K562 (cell line): ENCODE results near the gene PDE6C. TPM values are rescaled to one million over a fixed set of nuclear protein-coding genes. Genes with fewer than 3 reads are reported as not detected.

Experiments used
- ATAC-seq: fragments of 200-7000 bp; cut with Tn5 transposase; 3 replicates; pipeline ENCODE4 v1.9.1; 2020; ENCODE audit warnings: moderate library complexity
- BruUV-seq: library from RNA; stranded (reverse); fragments of 400-500 nt; replicated peaks from 2 replicates; lab custom pipeline; 2021; lab: Mats Ljungman, UMichigan
- CTCF ChIA-PET: fragments of 300-600 bp; formaldehyde crosslinking; extraction: SDS; loops from one replicate; lab custom pipeline; 2021; ENCODE audit warnings: low intra/inter-chr PET ratio; lab: Yijun Ruan, JAX
- POLR2A ChIA-PET: fragments of 300-600, 350-650 bp; sonication (Branson Sonifier 250); formaldehyde crosslinking; extraction: SDS; loops from one replicate; lab custom pipeline; 2021; ENCODE audit warnings: antibody characterized with exemption, inconsistent platforms; lab: Yijun Ruan, JAX
- DNase-seq, 4 experiments: peaks; one replicate each; pipeline versions ENCODE4 v3.0.0 to v3.0.0-alpha.2; 2011 to 2018; ENCODE audit warnings: low spot score in 3 of 4, mixed read lengths in 3 of 4; ENCODE audit errors: extremely low read depth in 1 of 4
- FAIRE-seq: peaks from 2 replicates; lab custom pipeline; 2011; peaks lifted over from hg19 to GRCh38; lab: Jason Lieb, UNC
- H2AFZ ChIP-seq: 2 replicates; pipeline ENCODE4 v1.6.0; 2011; ENCODE audit warnings: low read depth, low read length, control low read depth, inconsistent platforms
- H3K27ac ChIP-seq: fragments of 200-600 bp; 3 replicates; pipeline ENCODE4 v1.8.0; 2011; ENCODE audit warnings: low read depth, mild to moderate bottlenecking, control low read depth, inconsistent platforms, low read length, moderate library complexity, mixed read lengths; ENCODE audit errors: extremely low read depth
- H3K27me3 ChIP-seq, 2 experiments: fragments of 300-600 bp in 1 of 2; 2 replicates in 1 of 2; 3 replicates in 1 of 2; pipeline versions ENCODE4 v1.6.0 to v1.8.0; 2011; ENCODE audit warnings: inconsistent platforms in 2 of 2, low read length in 2 of 2, mild to moderate bottlenecking in 1 of 2, mixed read lengths in 1 of 2, moderate library complexity in 1 of 2; ENCODE audit not compliant: control insufficient read depth in 2 of 2, insufficient read depth in 2 of 2
- H3K36me3 ChIP-seq: fragments of 300-600 bp; 3 replicates; pipeline ENCODE4 v1.8.0; 2011; ENCODE audit warnings: mild to moderate bottlenecking, low read length, inconsistent platforms; ENCODE audit not compliant: control insufficient read depth, insufficient read depth
- H3K4me1 ChIP-seq, 2 experiments: fragments of 200-600 bp in 1 of 2; replicated peaks in 1 of 2; 2 replicates in 1 of 2; 3 replicates in 1 of 2; pipeline versions ENCODE4 v1.5.1 to v1.8.0; 2011; ENCODE audit warnings: inconsistent platforms in 2 of 2, low read length in 2 of 2, mild to moderate bottlenecking in 1 of 2, mixed read lengths in 1 of 2, moderate library complexity in 1 of 2; ENCODE audit not compliant: control insufficient read depth in 2 of 2, insufficient read depth in 2 of 2
- H3K4me2 ChIP-seq: 2 replicates; pipeline ENCODE4 v1.6.1; 2011; ENCODE audit warnings: low read length, control low read depth, inconsistent platforms, mixed read lengths; ENCODE audit not compliant: insufficient read depth
- H3K4me3 ChIP-seq: fragments of 200-600 bp; sonication (generic), shearing (Covaris generic); 2 replicates; pipeline ENCODE4 v1.5.1; 2016; ENCODE audit warnings: control low read depth, inconsistent platforms
- H3K79me2 ChIP-seq: fragments of 200-600 bp; 3 replicates; pipeline ENCODE4 v1.8.0; 2011; ENCODE audit warnings: low read length, inconsistent platforms; ENCODE audit not compliant: control insufficient read depth, insufficient read depth
- H3K9ac ChIP-seq, 2 experiments: 2 replicates each; pipeline versions ENCODE4 v1.6.0 to v1.6.1; 2011; ENCODE audit warnings: low read depth in 2 of 2, low read length in 2 of 2, control low read depth in 1 of 2, inconsistent platforms in 1 of 2, mild to moderate bottlenecking in 1 of 2, mixed read lengths in 1 of 2; ENCODE audit not compliant: insufficient read depth in 1 of 2
- H3K9me1 ChIP-seq: one replicate; pipeline ENCODE4 v1.6.0; 2011; ENCODE audit warnings: inconsistent platforms, mild to moderate bottlenecking, low read length, moderate library complexity; ENCODE audit not compliant: control insufficient read depth, insufficient read depth
- H3K9me3 ChIP-seq: replicated peaks from 2 replicates; pipeline ENCODE4 v1.5.1; 2011; ENCODE audit warnings: low read depth, low read length, inconsistent platforms; ENCODE audit not compliant: control insufficient read depth, insufficient read depth
- H4K20me1 ChIP-seq: replicated peaks from 2 replicates; pipeline ENCODE4 v1.6.1; 2011; ENCODE audit warnings: low read length, inconsistent platforms, mixed read lengths; ENCODE audit not compliant: control insufficient read depth, insufficient read depth
- HDAC8 ChIP-seq: fragments of 450-650 bp; IDR thresholded peaks from 2 replicates; pipeline ENCODE4 v1.6.1; 2016; ENCODE audit warnings: mild to moderate bottlenecking, missing genetic modification characterization, moderate library complexity, missing compliant biosample characterization
- POLR2G ChIP-seq: fragments of 200-400 bp; formaldehyde crosslinking; IDR thresholded peaks from 2 replicates; pipeline ENCODE4 v1.6.1; 2017; ENCODE audit warnings: low read depth, mild to moderate bottlenecking, antibody characterized with exemption, low read length, moderate library complexity
- RBM25 ChIP-seq: fragments of 200-400 bp; formaldehyde crosslinking; IDR thresholded peaks from 2 replicates; pipeline ENCODE4 v1.6.1; 2018; ENCODE audit warnings: low read length, low read depth, moderate library complexity; ENCODE audit not compliant: severe bottlenecking
- ZNF184 ChIP-seq: sonication (generic); formaldehyde crosslinking; IDR thresholded peaks from 2 replicates; pipeline ENCODE4 v1.5.0; 2020; ENCODE audit warnings: missing genetic modification reagents
- ZNF239 ChIP-seq: fragments of 250-450 bp; sonication (Bioruptor Pico); IDR thresholded peaks from 2 replicates; pipeline ENCODE4 v1.4.0; 2020; ENCODE audit warnings: mild to moderate bottlenecking
- ZNF316 ChIP-seq: fragments of 450-650 bp; IDR thresholded peaks from 2 replicates; pipeline ENCODE4 v1.6.1; 2016
- ZNF431 ChIP-seq: sonication (generic); formaldehyde crosslinking; IDR thresholded peaks from 2 replicates; pipeline ENCODE4 v1.8.0; 2022; ENCODE audit warnings: mild to moderate bottlenecking, missing genetic modification reagents
- WGBS: fragments of 100-300 bp; shearing (Covaris generic); methylation state at CpG from one replicate; pipeline ENCODE4 v1.1.6; 2016; ENCODE audit warnings: low coverage, mixed read lengths; ENCODE audit not compliant: insufficient coverage; ENCODE audit errors: missing lambda C conversion rate; 5-methylcytosine and 5-hydroxymethylcytosine counted together
- in situ Hi-C: fragments of 300-500 bp; cut with MboI; formaldehyde crosslinking; loops from 4 replicates; pipeline ENCODE4 v1.15.0; 2018; ENCODE audit warnings: inconsistent platforms, mixed read lengths
- intact Hi-C: fragments of 100-400 bp; cut with micrococcal nuclease; formaldehyde crosslinking; loops from 2 replicates; pipeline ENCODE4 v1.14.2; 2022
- polyA plus RNA-seq, 8 experiments: library from polyadenylated mRNA; depleted of rRNA in 4 of 8; stranded (reverse) in 5 of 8; unstranded in 3 of 8; fragments of >200 nt; fragmentation: Nextera tagmentation in 2 of 8; fragmentation: Illumina TruSeq in 1 of 8; extraction: Ambion mirVana in 2 of 8; extraction: Trizol in 1 of 8; gene quantifications; 2 replicates each; pipeline versions ENCODE4 v1.2.1 to v1.2.3, GENCODE V29; 2011 to 2014; ENCODE audit warnings: inconsistent platforms in 1 of 8, missing spikeins in 1 of 8
- total RNA-seq, 7 experiments: library from RNA; depleted of rRNA in 6 of 7; stranded (reverse); fragments of >200 nt in 6 of 7; fragmentation: Illumina TruSeq in 2 of 7; extraction: Trizol in 2 of 7; gene quantifications; 2 replicates each; pipeline versions ENCODE4 v1.2.1 to v1.2.3, GENCODE V29; 2011 to 2021; ENCODE audit warnings: low replicate concordance in 1 of 7

The PDE6C gene
- total and polyA plus RNA-seq, 9 of the 15 experiments (the other 6 are each of a cell fraction or from before 2014, with no cell fraction given) = not detected

DNA sequence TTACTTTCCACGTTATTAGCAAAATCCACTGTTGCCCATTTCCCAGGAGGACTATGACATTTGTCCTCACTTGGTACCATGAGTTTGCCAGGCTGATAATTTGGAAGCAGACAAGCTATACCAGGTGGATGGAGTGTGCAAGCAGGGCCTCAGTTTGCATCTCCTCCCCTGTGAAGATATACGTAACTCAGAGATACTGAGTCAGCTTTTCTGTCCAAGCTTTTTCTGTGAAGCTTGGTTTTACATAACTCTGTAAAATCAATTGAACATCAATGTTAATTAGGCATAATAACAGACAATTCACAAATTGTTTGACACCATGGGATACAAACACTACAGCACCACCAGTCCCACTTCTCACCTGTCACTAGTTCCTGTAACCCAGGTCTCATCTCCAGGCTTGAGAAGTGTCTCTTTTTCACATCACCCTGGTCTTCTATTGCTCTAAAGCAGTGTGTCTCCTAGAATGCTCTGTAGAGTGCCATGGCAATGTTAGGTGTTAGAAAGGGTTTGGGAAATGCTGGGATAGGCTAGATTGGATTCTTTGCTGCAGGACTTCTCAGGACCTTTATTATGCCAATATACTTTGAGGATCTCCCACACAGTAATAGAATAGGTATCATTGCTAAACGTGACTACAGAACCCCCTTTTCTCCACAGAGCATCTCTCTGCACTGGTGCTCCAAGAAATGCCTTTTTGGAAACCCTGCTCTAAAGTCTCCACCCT is 32.2 kb upstream of the PDE6C start:
- no peak overlapping the region for H3K4me2 ChIP-seq
- no peak for ATAC-seq
- FAIRE-seq = no peak
- no peaks in the 10 kb centered on the region for H3K79me2 ChIP-seq
- no peaks in the 10 kb centered on the region for H3K9me3 ChIP-seq
- peak; percentile 47 for TF ChIP-seq RBM25
- peak; percentile 90 for TF ChIP-seq ZNF239 (CRISPR knock-in tag)
- TF ChIP-seq POLR2G = no peak
- peak; percentile 38; the same call in 1 of the 2 replicates for TF ChIP-seq ZNF316
- no peak for TF ChIP-seq HDAC8
- TF ChIP-seq ZNF431 (CRISPR knock-in tag) = no peak
- TF ChIP-seq ZNF184 (CRISPR knock-in tag) = peak; percentile 90
- intact Hi-C loops = no loop called here
- BruUV-seq = no TSS peak
- H3K27ac ChIP-seq = no peak overlapping the region
- DNase-seq = no peak
- H3K9me1 ChIP-seq = no peaks in the 10 kb centered on the region
- no peaks in the 10 kb centered on the region for H4K20me1 ChIP-seq
- no peak overlapping the region for H3K4me3 ChIP-seq
- H3K27me3 ChIP-seq = peaks cover 0 to 14% of the 10 kb centered on the region in 2 experiments; a peak in 2 of 5 replicates
- H2AFZ ChIP-seq = no peak overlapping the region
- in situ Hi-C loops = no loop called here
- no peaks in the 10 kb centered on the region for H3K4me1 ChIP-seq
- ChIA-PET POLR2A (no interaction called here), CTCF (no interaction called here)
- H3K36me3 ChIP-seq = no peaks in the 10 kb centered on the region
- WGBS = 4% methylated on average over 3 of the region's 3 CpGs
- H3K9ac ChIP-seq = no peak overlapping the region
